NCI-H1105 (cell line): ENCODE measurements around the gene LIMS2.

Source experiments
- DNase-seq: peaks from one replicate; lab custom pipeline; 2025; lab: John Stamatoyannopoulos, UW

The LIMS2 gene

DNA sequence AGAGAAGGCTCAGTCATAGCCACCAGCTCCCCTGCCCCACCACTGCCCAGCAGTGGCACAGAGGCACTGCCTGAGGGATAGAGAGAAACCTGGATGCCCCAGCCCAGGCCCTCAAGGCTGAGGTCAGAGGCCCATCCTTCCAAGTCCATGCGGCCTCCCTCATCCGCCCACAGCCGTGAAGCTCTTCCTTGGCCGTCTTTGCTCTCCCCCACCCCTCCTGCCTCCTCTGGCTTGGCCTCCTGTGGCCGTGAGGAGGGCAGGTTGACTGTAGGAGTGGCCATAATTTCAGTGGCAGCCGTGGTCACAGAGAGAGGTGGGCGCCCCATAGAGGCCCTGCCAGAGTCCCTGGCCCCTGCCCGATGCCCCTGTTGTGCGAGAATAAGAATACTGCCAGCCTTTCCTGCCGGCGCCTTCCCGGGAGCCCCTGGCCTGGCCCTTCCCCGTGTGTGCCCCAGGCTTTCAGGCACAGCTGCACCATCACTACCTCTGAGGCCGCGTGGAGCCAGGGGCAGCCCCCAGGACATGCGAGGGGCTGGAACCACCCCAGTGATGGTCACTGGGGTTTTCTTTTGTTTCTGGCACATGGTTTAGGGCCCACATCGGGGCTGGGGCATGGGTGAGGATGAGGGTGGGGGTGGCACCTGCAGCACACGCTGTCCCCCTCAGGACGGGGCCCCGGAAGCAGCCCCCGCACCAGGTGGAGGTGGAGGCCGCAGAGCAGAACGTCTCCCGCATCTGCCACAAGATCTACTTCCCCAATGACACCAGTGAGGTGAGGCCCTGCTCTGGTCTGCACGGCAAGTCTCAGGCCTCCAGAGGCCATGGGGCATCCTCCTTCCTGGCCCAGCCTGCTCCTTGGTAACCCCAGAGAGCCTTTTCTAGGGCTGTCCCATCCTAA, 42.5 kb downstream of the LIMS2 start:
- no peak for DNase-seq

DNA sequence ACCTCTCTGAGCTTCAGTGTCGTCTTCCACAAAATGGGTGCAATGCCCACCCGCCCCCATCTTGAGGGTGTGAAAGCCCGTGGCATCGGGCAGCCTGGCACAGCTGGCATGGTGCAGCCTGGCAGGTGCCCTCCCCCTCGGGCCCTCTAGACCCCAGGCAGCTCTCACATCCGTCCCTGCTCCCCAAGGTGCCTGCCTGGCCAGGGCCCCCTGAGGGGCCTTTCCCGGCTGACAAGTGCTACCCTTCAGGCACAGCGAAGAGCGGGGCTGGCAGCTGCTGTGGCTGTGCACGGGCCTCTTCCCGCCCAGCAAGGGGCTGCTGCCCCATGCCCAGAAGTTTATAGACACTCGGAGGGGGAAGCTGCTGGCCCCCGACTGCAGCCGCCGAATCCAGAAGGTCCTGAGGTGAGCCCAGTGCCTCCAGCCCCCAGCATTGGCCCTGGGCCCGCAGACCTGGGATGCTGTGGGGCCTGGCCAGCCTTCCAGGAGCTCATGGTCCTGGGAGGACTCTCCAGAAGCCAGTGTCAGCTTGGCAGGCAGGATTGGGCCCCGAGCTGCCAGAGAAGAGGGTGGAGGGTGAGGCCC, 43.2 kb downstream of the LIMS2 start:
- DNase-seq = no peak

DNA sequence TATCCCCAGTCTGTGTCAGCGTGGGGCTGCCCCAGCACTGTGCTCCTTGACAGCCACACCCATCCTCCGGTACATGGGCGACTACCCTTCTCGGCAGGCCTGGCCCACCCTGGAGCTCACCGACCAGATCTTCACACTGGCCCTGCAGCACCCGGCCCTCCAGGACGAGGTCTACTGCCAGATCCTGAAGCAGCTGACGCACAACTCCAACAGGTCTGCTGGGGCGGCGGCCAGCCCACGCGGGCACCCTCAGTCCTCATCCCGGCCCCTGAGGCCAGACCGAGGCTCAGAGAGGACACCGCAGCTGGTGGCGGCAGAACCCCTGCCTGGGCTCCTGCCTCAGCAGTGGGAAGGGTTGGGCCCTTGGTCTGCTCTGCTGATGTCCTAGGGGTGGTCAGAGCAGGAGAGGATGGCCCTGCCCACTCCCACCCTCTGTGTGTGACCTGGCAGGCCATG, 43.8 kb downstream of the LIMS2 start:
- no peak for DNase-seq

DNA sequence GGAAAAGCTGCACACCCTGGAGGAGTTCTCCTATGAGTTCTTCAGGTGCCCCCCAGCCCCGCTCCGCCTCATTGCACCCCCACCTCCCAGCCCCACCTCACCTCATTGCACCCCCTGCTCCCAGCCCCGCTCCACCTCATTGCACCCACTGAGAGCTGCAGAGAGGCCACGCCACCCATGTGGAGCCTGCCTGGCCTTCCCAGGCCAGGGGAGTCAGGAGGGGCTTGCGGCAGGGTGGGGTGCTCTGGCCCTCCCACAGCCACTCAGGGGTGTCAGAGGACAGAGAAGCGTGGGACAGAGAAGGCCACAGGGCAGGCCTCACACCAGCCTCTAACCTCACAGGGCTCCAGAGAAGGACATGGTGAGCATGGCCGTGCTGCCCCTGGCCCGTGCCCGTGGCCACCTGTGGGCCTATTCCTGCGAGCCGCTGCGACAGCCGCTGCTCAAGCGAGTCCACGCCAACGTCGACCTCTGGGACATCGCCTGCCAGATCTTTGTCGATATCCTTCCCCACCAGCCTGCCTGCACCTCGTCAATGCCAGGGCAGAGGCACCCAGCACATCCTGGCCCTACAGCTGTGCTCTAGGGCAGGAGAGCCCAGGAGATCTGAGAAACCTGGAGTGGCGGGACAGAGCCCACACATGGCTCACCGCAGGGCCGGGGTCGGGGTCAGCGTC, 44.3 kb downstream of the LIMS2 start:
- DNase-seq = no peak

DNA sequence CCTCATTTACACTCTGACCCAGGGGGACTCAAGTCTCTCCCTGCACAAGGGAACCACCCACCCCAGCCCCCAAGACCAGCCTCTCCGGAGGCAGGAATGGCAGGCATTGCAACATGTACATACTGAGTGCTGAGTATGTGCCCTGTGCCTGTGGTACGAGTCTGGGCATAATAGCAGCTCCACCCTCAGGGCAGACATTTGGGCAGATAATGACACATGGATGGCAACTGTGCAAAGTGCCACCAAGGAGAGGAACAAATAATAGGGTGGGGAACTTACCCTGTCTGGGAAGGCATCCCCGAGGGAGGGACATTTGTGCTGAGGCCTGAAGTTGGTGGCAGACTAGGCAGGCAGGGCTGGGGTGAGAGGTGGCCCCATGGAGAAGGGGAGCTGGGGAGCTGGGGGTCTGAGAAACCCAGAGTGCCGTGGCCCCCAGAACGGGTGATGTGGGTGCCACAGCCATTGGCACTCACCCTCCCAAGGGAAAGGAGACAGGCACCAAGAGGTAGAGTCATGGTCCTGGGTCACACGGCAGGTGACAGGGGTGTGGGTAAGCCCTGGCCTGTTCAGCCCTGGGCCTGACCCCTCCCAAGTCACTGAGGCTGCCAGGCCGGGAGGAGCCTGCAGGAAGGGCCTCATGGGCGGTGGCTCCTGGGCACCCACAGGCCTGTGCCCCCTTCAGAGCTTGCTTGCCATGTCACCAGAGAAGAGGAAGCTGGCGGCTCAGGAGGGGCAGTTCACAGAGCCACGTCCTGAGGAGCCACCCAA, 45.0 kb downstream of the LIMS2 start:
- no peak for DNase-seq

DNA sequence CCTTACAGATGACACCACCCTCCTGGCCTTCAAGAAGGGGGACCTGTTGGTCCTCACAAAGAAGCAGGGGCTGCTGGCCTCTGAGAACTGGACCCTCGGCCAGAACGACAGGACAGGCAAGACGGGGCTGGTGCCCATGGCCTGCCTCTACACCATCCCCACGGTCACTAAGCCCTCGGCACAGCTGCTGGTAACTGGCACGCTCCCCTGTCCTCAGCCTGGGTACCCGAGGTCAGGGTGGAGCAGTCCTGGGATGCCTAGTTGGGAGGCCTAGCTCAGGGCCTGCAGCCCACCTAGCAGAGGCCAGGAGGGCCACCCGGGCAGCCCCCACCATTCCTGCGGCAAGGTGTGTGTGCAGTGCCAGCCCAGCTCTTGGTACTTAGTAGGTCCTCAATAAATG, 45.7 kb downstream of the LIMS2 start:
- no peak for DNase-seq

DNA sequence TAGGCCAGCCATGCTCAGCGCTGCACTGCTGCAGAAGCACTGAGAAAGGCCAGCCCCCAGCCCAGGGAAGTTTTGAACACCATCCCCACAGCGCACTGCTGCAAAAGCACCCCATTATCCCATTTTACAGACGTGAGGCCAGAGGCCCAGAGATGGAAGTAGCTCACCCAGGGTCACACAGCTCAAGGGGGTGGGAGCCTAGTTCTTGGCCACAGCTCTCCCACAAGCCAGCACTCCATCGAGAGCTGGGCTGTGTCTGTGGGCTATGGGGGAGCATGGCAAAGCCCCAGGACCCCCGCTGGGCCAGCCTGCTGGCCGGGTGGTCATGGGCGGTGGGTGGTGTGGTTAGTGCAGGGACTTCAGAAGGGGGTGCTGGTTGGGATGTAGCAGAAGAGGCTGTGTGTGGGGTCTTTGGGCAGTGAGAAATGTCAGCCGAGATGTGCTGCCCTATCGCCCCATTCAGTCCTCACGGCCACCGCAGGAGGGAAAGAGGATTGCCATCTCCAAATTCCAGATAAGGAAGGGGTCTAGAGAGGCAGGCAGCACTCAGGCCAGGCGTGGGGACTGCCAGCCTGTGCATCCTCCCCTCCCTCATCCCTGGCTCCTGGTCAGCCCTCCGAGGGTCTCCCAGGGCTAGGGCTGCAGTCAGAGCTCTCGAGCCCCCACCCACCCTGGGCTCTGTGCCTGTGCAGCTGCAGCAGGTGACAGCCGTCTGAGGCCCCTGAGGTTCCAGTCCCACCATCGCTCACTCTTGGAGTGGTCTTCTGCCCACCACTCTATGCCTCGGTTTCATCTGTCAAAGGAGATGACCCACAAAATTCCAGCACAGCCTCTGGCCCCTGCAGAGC, 46.3 kb downstream of the LIMS2 start:
- no peak for DNase-seq

DNA sequence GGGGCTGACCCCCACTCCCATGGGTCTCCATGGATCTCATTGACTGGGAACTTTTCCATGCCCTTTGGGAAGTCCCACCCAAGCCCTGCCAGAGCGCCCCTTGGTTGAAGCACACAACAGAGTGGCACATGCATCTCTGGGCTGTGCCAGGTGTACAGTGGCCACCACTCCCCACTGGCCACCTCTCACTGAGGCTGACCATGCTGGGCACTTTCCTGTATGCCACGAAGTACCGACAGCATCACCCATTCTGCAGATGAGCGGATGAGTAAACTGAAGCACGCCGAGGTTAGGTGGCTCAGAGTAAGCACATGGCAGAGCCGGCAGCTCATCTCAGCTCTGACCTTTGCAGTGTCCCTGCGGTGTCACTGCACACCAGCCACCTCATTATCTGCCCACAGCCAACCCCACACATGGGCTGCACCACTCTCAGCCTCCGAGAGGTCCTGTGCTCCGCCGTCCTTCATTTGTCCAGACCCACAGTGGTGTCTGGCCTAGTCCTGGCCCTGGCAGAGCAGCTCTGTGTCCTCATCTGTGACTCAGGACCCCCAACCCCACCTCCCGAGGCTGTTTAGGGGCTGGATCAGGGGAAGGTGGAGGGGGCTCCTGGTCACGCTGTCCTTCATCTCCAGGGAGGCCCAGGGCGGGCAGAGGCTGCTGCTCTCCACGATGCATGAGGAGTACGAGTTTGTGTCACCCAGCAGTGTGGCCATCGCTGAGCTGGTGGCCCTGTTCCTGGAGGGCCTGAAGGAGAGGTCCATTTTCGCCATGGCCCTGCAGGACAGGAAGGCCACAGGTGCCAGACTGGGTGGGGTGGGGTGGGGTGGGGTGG, 47.4 kb downstream of the LIMS2 start:
- DNase-seq = no peak

DNA sequence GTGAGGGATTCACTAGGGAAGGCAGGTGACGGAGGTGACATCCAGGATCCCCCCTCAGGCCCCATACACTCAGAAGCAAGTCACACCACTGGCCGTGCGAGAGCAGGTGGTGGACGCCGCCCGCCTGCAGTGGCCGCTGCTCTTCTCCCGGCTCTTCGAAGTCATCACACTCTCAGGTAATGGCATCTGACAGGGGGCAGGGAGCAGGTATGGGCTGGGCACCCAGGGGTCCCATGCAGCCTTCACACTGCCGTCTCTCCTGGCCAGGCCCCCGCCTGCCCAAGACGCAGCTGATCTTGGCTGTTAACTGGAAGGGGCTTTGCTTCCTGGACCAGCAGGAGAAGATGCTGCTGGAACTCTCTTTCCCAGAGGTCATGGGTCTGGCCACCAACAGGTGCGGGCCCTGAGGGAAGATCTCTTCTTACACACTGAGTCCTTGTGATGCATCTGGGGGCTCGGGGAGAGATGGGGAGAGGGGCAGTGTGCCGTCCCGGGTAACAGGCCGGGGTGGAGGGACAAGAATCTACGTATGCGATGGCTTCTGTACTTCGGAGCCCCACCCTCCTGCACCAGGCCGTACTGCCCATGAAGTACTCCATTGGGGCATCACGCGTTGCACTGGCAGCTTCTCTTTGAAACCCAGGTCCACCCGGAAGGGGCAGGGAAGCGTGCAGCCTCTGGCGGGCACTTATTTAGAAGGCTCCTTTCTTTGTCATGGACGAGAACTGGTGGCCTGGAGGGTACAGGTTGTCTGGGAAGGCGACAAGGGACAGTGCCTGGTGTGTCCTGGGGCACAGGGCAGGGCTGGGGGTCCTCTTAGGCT, 48.2 kb downstream of the LIMS2 start:
- DNase-seq = no peak

DNA sequence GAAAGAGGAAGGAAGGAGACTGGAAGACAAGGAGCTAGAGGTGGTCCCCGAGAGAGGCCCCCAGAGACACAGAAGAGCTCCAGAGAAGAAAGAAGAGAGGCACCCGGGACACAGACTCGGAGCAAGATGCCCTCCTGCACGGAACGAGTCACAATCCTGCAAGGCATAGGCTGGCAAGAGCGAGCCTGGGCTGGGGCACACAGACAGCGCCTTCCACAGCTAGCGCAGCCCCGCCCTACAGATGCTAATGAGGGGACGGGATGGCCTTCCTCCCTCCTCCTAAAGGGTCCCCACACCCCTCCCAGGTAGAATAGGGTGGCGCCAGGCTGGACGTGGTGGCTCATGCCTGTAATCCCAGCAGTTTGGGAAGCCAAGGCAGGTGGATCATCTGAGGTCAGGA, 49.2 kb downstream of the LIMS2 start:
- no peak for DNase-seq

DNA sequence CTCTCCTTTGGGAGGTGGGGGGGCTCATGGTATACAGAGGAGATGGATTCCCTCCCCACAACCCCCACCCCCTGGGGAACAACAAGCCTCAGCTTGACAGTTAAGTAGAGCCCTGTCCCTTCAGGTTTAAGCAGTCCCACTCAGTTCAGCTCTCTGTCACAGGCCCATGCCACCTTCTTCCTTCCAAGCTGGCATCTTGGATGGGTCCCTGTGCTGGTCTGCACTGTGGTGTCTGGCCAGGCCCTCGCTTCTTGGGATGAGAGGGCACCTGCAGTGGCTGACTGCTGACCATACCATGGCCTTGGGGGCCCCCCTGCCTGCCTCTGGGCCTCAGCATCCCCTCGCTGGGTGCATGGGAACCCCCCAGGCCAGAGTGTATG, 49.8 kb downstream of the LIMS2 start:
- DNase-seq = no peak

DNA sequence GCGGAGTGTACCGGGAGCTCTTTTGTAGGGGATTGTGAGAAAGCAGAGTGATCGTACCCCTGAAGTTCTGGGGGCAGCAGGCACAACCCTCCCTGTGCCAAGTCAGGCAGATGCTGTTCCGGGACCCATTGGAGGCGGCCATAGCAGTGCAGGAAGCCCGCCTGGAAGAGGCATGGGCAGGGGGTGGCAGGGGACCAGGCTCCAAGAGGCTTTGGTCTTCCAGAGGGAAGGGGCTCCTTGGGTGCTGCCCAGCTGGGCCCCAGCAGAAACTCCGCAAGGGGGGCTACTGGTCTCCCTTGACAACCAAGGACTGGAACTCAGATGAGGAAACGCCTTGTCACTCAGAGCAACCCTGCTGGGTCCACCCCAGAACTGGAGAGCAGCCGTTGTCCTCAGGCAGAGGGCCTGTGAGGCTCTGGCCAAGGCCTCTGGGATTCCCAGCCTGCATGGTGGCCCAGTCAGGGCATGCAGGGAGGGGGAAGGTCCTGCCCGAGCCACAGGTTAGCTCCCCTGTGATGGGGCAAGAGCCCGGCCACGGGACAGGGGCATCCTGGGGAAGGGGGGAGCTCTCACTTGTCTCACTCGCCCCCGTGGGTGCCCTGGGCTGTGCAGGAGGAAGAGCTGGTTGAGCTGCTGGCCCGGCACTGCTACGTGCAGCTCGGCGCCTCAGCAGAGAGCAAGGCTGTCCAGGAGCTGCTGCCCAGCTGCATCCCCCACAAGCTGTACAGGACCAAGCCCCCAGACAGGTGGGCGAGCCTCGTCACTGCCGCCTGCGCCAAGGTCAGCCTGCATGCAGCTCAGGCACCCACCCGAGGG, 50.4 kb downstream of the LIMS2 start:
- no peak for DNase-seq

DNA sequence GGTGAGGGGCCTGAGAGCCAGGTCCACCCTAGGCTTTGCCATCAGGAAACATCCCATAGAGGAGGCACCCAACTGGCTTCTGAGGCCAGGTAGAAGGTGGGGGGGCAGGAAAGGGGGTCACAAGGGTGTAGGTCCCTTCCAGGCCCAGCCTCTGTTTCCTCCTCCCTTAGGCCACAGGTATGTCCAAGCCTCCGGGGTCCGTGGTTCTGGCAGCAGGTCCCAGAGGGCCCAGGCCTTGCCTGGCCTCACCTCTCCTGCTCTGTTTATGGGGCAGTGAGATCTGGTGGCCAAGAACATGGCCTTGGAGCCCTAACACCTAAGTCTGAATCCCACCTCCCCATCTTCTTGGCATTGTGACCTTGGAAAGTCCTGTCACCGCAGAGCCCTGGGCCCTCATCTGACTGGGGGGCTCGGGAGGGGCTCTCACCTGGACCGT, 51.0 kb downstream of the LIMS2 start:
- DNase-seq = no peak

DNA sequence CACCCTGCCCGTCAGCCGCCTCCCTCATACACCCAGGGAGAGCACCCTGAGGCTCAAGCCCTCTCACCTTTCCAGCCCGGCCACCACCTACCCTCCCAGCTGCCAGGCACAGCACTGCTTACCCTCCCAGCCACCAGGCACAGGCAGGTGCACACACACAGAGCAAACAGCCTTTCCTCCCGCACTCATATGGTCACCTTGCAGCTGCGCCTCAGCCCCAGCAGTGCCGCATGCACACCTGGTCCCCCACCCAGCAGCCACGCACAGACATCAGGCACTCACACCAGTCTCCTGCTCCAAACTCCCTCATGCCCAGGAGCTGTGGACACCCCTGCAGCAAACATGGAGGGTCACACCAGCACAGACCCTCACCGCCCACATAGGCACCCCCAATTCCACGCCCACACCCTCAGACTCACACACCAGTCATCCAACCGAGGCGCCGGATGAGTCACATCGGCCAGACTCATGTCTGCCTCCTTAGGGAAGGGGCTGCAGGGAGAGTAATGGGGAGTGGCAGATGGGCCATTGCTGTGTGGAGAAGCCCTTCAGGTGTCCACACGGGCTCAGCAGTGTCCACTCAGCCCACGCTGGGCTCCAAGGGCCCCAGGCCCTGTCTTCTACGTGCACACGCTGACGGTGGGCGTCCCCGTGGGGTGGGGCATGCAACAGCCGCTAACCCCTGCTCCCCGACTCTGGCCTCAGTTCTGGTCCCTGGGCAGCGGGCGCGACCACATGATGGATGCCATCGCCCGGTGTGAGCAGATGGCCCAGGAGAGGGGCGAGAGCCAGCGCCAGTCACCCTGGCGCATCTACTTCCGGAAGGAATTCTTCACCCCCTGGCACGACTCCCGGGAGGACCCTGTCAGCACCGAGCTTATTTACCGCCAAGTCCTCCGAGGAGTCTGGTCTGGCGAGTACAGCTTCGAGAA, 51.7 kb downstream of the LIMS2 start:
- DNase-seq = no peak

DNA sequence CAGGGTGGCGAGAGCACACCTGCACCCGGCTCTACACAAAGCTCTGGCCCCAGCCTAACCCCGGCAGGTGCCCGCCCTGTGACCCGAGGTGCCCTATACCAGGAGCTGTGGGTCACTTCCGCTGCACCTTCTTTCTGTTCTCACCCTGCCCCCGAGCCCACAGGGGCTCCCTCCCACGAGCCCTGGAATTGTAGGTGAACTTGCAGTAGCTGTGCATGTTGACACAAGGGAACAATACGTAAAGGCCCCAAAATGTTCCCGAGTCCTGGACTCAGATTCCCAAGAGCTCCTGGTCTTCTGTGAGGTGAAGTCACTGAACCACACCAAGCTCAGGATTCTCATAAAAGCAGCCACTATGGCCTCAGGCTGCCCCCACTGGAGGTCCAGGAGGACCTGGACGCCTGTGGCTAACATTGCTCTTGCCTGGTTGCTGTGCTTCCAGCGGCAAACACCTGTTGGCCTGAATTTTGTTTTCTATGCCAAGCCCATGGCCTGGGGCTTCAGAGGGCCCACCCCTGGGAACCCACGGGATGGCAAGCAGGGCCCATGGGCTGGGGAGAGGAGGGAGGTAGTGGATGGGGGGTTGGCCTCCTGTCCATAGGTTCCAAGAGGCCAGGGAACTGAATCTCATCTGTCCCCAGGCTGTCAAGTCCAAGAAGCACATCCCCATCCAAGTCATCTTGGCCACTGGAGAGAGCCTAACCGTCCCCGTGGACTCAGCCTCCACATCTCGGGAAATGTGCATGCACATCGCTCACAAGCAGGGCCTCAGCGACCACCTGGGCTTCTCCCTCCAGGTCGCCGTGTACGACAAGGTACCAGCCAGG, 52.6 kb downstream of the LIMS2 start:
- DNase-seq = no peak

DNA sequence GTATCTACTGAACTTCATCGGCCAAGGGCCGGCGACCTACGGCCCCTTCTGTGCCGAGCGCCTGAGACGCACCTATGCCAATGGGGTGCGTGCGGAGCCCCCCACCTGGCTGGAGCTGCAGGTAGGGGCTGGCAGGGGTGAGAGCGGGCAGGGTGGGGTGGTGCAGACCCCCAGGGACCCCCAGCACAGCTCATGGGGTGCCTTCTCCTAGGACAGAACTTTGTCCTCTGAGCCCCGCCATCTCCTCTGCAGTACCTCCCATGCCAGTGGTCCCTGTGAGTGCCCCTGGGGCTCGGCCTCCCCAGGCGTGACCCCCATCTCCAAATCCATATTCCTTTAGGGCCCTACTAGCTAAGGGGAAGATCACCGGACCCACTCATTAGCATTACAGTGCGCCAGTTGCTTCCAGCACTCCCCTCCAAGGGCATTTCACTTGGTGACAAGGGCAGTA, 53.3 kb downstream of the LIMS2 start:
- DNase-seq = no peak

DNA sequence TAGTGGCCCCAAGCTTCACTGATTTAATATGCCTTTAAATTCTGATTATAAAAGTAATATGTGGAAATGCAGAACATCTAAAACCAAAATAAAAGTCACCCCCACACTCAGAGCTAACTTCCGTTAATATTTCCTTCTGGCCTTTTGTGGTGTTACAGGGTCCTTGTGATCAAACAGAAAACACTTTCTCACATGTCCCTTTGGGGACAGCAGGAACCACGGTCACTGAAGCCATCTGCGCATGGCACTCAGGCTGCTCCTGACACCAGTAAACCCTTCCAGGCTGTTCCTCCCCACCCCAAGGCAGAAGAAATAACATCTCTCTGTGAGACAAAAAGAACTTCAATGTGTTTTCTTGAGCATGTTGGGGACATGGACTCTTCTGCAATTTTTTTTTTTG, 54.5 kb downstream of the LIMS2 start:
- no peak for DNase-seq
